Activated T-cell treated with anti-CD3 and anti-CD28 coated beads, Interleukin-2, amount 50 U/mL, for 48 hours (primary cell): ENCODE results near the gene ZNF845.
"Not testable (repeated sequence)": the region's sequence is repeated elsewhere in the genome, so short reads cannot be mapped to it uniquely, and the experiment has no call there.

ENCODE experiments used
- DNase-seq, 2 experiments: peaks; one replicate each; pipeline ENCODE4 v3.0.0-alpha.2; 2020

The ZNF845 gene

DNA sequence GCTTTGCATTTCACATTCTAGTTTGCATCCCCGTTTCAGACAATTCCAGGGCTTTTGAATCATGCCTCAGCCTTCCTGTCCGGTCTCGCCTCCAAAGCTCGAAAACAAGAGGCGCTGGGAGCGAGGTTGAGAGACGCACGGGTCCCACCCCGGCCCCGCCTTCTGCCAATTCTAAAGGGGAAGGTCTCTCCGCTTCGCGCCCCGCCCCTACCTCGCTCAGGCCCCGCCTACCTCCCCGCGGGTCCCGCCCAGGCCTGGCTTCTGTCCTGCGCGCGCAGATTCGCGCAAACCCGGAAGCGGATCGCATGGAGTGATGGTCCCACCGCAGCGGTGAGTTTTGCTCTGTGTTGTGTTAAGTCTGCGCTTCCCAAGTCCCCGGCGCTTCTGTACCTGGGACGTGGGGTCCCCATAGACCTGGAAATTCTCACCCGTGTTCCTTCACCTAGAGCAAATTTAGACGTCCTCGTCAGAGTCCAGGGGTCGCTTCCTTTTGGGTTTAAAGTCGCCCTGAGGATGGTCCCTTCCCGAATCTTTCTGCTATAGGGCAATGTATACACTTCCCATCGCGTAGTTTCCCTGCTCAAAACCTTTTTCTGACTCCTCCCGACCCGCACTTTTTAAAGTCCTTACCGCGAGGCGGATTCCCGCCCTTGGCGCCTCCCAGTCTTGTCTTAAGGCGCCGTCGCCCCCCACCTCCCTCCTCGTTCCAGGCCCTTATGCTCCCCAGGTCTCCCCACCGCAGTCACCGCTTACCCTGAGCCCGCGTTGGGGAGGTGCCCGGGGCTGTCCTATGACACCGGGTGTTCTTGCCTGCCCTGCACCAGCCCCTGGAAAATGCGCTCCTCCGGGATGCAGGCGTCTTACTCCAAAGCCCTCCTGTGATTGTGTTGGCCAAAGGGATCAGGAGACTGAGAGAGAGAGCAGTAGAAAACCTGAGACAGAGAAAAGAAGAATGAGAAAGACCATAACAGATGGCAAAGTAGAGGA is at the start of gene ZNF845:
Gene ZNF845, plus strand, starts transcription at position 287 of the 987 bp plus-strand sequence. CDS start 7,559 bp downstream, outside the sequence.
- DNase-seq, result peak; percentile 98

DNA sequence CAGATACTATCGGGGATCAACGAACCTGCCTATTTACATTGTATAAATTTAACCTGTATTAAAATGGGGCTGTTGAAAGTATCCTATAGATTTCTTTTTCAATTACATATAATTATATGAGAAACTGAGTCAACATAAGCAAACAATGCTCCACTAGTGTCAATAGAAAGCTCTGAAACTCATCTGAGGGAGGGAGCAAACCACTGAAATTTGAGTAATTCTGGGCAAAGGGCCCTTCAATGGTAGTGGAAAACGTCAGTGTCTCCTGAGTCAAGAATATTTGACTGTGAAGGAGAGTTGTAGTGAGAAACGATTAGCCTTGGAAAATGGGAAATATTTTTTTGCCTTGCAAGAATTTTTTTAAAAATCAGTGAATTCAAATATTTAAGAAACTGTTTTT is 48.5 kb upstream of the ZNF845 start:
- DNase-seq, result no peak

DNA sequence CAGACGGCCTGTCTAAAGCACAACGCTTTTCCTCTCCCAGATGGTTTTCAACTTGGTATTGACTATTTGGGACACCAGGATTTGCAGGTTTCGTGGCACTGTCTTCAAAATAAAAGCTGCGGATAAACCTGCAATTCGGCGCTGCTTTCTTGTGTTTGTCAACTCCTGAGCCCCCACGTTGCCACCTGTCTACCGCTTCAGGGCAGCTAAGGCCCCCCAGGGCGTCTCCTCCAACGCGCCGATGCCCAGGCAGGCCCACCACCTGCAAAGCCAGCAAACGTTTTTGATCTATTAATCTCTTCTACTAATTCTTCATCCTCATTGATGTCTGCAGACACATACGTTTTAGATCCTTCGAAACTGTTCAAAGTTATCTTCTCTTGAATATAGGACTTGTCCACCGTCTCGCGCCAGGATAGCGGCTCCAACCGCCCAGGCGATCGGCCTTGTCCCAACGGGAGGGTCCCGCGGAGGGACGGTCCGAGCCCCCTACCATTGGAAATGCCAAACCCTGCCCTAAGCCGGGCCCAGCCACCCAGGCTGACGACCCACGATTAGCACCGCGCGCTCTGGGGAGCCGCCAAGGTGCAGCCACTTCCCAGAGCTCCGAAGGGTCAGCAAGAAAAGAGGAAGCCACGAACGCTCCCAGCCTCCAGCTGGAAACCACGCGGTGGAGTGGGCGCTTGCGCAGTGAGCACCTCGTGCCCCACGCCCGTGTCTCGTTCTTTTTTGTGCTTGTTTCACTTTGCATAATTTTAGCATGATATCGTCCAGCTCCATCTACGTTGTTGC is 42.6 kb upstream of the ZNF845 start:
- no peak for DNase-seq

DNA sequence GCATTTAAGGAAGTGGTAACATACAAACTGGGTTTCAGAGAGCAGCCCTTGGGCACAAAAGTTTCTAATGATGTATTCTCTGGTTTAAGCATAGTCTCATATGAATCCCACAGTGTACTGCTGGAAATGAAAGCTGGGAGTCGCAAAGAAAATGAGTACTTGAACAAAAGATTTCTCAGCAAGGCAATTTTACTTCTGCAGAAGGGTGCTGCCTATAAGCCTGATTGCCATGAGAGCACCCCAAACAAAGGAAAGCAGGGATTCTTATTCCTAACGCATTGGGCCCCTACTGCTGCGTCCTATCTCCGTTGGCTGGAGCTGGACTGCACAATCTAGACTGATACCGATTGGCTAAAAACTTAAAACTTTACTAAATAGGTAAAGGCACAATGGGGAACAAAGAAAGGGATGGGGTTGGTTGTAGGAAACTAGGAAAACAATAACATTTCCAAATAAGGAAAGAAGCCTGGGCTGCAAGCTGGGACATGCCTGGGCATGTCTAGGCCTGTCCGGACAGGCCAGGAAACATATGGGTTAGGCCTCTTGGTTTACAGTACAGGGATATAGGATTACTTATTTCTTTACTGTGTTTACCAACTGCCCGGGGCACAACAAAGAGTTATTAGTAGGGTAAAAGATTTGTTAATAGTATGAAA is 38.6 kb upstream of the ZNF845 start:
- DNase-seq, result no peak

DNA sequence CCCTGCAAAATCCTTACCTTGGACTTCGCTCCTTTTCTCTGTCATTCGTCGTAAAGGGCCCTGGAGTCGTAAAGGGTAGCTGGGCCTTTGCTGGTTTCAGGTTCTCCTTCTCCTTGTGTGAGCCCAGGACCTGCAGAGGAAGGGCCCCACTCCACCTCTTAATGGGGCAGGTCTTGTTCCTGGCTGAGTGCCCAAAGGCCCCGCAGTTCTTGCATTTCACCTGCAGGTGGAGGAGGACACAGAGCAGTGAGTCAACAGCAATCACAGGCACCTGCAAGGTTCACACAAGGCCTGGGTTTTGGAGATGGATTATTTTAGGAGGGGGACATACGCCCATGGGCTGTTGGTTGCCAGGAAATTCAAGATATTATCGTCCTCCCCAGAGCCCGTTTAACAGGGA is 32.2 kb upstream of the ZNF845 start:
- DNase-seq, result not testable (repeated sequence)

DNA sequence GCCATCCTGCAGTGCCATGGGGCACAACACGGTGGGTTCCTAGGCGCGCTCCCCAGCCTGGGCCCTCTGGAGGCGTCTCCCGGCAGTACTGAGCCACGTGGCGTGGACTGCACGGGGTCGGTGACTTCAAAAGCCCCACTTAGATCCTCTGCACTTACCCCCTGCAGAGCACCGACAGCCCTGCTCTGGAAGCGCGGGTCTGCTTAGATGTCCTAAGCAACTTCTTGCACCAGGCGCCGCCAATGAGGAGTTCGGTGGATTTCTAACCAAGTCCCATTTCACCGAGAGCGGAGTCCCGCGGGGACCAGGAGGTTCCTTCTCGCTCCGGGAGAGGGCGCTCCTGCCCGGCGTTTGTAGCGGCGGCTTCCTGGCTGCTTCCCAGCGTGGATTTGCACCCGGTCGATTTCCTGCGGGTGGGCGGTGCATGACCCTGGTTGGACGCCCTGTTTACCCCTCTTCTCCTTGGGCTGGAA is 25.2 kb upstream of the ZNF845 start:
- DNase-seq, result peak; percentile 23 to 37

DNA sequence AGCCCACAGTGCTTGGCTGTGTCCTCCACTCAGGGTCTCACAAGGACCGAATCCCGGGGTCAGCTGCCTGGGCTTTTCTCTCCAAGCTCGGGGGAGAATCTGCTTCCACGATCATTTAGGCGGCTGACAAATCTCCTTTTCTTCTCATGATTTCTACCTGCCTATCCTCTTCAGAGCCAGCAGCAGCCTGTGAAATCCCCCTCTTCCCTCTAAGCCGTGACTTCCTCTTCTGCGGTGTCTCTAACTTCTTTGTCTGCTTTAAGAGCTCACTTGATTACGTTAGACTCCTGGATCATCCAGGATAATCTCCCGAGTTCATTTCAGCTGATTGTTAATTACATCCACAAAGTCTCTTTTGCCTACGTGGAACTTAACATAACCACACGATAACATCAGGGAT is 22.5 kb upstream of the ZNF845 start:
- DNase-seq, result no peak

DNA sequence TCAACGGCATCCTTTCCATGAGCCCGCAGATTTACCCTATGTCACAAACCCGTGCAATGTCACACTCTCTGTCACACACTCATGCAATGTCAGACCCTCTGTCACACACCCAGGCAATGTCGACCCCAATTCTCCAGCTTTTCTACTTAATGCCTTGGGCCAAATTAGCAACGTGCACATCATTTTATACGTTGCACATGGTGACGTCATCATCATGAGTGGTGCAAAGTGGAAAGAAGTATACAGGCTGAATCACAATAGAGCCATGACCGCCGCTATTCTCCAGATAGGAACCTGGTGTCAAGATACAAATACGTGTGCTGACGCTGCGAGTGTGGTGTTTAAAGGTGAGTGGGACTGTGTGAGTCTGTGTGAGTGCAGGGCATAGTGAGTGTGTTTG is 21.7 kb upstream of the ZNF845 start:
- DNase-seq, result no peak

DNA sequence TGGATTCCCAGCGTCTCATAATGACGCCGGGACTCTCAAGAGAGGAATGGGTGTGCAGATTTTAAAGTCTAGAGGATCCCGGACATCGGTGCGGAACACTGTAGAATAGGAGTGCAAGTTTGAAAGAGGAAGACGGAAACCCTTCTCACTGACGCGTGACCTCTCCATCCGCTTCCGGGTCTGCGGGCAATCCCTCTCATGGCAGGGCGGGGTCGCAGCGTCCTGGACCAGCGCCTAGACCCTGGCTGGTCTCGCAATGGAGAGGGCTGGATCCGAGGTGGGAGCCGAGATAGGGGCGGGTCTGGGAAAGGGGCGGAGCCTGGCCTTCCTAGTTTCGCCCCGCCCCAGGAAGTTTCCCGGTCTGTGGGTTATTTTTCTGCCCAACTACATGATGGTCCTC is 4.6 kb upstream of the ZNF845 start:
- peak in 1 of 2 experiments; percentile 28 for DNase-seq

DNA sequence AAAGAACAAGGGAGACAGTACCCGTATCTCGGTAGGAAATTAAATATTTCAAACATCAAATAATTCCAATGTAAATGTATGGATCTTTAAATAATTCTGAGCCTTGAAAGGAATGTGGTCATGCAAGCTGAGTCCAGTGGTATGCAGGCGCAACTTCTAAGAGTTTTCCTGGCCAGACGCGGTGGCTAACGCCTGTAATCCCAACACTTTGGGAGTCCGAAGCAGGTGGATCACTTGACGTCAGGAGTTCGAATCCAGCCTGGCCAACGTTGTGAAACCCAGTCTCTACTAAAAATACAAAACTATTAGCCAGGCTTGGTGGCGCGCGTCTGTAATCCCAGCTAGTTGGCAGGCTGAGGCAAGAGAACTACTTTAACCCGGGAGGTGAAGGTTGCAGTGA is 1.1 kb upstream of the ZNF845 start:
- DNase-seq, result no peak

DNA sequence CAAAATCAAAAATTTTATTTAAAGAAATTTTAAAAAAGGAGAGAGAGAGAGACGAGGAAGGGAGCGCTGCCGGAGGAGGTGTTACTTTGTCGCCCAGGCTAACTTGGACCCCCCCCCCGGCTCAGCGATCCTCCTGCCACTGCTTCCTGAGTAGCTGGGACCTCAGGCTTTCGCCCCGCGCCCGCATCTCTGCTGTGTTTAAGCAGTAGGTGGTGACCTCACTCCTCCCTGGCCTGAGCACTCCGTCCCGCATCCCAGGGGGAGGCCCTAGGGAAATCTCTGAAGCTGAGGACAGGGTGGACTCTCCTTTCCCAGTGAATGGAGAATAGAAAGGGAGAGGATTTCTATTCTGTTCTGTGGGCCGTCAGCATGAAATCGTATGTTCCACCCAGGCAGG is 485 bp upstream of the ZNF845 start:
- no peak for DNase-seq

DNA sequence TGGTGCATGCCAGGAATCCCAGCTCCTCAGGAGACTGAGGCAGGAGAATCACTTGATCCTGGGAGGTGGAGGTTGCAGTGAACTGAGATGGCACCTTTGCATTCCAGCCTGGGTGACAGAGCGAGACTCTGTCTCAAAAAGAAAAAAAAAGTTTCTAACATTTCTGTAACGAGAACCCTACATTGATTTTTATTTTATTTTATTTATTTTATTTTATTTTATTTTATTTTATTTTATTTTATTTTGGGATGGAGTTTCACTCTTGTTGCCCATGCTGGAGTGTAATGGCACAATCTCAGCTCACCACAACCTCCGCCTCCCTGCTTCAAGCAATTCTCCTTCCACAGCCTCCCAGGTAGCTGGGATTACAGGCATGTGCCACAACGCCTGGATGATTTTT is 10.9 kb downstream of the ZNF845 start:
- DNase-seq, result not testable (repeated sequence)

DNA sequence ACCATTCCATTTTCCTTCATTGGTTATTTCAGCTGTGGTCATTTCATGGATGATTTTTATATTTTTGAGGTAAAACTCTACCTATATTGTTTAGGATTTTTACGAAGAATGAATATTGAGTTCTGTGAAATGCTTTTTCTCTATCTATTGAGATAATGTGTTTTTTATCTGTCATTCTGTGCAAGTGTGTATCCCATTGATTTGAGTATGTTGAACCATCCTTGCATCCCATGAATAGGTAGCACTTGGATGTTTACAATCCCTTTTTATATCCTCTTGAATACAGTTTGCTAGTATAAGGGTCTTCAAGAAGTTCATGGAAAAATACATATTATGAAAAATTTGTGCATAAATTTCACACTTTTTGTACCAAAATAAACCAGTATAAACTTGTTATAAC is 22.2 kb downstream of the ZNF845 start:
- no peak for DNase-seq

DNA sequence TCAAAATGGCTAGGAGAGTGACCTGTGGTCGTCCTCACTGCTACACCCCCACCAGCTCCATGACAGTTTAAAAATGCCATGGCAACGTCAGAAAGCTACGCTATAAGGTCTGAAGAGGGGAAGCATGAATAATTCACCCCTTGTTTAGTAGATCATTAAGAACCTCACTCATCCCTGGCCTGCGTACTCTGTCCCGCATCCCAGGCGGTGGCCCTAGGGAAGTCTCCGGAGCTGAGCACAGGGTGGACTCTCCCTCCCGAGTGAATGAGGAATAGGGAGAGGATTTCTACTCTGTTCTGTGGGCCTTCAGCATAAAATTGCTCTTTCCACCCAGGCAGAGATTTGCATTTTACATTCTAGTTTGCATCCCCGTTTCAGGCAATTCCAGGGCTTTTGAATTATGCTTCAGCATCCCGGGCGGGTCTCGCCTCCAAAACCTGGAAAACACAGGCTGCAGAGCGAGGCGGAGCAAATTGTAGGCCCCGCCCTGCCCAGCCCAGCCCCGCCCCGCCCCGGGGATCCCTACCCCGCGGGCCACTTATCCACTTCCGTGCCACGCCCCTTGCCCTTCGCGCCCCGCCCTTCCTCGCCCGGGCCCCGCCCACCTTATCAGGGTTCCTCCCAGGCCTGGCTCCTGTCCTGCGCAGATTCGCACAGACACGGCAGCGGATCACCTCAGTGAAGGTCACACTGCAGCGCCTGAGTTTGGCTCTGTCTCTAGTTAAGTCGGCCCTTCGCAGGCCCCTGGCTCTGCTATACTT is 24.5 kb downstream of the ZNF845 start:
- no peak for DNase-seq

DNA sequence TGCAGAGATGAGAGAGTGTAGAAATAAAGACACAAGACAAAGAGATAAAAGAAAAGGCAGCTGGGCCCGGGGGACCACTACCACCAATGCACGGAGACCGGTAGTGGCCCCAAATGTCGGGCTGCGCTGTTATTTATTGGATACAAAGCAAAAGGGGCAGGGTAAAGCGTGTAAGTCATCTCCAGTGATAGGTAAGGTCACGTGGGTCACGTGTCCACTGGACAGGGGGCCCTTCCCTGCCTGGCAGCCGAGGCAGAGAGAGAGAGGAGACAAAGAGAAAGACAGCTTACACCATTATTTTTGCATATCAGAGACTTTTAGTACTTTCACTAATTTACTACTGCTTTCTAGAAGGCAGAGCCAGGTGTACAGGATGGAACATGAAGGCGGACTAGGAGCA is 26.5 kb downstream of the ZNF845 start:
- not testable (repeated sequence) for DNase-seq

DNA sequence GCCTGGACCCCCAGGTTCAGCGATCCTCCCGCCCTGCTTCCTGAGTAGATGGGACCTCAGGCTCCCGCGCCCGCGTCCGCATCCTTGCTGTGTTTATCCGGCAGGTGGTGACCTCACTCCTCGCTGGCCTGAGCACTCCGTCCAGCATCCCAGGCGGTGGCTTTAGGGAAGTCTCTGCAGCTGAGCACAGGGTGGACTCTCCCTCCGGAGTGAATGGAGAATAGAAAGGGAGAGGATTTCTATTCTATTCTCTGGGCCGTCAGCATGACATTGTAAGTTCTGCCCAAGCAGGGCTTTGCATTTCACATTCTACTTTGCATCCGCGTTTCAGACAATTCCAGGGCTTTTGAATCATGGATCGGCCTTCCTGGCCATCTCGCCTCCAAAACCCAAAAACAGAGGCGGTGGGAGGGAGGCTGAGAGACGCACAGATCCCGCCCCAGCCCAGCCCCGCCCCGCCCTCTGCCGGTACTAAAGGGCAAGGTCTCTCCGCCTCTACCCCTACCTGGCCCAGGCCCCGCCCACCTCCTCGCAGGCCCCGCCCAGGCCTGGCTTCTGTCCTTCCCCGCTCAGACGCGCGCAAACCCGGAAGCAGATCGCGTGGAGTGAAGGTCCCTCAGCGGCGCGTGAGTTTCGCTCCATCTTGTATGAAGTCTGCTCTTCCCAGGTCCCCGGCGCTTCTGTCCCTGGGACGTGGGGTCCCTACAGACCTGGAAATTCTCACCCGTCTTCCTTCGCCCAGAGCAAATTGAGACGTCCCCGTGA is 31.8 kb downstream of the ZNF845 start, which contains the start of gene ZNF525:
Gene ZNF525, plus strand, starts transcription at position 572 of the 765 bp plus-strand sequence. CDS start 6,577 bp downstream, outside the sequence.
- peak; percentile 96 for DNase-seq

DNA sequence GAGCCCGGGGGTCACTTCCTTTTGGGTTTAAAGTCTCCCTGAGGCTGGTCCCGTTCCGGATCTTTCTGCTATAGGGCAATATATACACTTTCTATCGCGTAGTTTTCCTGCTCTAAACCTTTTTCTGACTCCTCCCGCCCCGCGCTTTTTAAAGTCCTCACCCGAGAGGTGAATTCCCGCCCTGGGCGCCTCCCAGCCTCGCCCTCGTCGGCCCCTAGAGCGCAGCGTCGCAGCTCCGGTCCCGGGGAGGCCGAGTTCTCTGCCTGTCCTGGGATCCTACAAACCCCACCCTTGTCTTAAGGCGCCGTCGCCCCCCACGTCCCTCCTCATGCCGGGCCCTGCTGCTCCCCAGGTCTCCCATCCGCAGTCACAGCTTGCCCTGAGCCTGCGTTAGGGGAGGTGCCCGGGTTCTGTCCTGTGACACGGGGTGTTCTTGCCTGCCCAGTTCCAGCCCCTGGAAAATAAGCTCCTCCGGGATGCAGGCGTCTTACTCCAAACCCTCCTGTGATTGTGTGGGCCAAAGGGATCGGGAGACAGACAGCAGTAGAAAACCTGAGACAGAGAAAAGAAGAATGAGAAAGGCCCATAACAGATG is 32.4 kb downstream of the ZNF845 start:
- peak; percentile 58 to 68 for DNase-seq

DNA sequence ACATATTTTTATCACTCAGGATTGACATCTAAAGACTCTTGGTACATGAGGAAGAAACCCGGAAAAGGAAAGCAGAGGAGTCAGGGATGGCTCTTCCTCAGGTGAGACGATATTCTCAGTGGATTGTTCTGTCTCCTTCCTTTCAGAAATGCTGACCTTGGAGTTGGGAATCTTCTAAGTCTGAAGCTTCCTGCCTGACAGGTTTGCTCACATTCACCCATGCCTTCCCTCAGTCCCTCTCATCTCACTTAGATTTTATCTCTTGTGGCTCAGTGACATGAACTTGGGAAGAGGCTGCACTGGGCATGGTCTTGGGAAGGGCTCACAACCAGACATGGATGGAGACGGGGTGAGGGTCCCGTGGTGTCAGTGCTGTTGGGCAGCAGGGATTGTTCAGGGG is 38.6 kb downstream of the ZNF845 start:
- no peak for DNase-seq

DNA sequence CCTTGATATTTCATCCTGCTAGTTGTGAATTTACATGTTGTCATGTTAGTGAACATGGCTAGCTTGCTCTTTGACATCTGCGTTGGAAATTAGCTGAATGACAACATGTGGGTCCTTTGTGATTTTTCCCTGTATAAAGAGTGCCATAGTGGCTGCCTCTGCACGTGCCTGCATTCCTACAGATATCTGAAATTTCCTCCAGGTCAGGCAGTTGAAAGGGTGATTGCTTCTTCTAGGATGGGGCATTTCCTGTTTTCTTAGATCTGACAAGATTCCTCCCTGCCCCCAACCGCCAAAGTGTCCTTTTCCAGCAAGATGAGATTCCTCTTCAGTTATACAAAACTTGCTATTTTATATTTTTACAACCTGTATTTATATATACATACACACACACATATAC is 40.7 kb downstream of the ZNF845 start:
- no peak for DNase-seq

DNA sequence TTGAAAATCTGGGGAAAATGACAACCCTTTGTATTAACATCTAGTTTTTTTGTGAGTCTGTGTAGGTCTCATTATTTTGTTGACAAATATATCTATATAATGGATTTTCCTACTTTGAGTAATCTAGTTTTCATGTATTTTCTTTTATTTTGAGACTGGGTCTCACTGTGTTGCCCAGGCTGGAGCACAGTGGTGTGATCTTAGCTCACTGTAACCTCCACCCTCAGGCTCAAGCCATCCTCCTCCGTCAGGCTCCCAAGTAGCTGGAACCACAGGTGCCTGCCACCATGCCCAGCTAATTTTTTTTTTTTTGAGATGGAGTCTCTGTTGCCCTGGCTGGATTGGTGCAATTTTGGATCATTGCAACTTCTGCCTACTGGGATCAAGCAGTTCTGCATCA is 41.2 kb downstream of the ZNF845 start:
- DNase-seq, result no peak

DNA sequence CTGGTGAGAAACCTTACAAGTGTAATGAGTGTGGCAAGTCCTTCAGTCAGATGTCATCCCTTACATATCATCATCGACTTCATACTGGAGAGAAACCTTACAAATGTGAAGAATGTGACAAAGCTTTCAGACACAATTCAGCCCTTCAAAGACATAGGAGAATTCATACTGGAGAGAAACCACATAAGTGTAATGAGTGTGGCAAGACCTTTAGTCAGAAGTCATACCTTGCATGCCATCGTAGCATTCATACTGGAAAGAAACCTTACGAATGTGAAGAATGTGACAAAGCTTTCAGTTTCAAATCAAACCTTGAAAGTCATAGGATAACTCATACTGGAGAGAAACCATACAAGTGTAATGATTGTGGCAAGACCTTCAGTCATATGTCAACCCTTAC is 47.8 kb downstream of the ZNF845 start:
- DNase-seq, result no peak
